ENCODE data around the gene SIRT3. TPM values are rescaled to one million over a fixed set of nuclear protein-coding genes. Genes with fewer than 3 reads are reported as not detected.

Gene SIRT3
- total RNA-seq, 4 donors from 2014 or later = 21.2 to 36.3 (median 29.3) TPM

DNA sequence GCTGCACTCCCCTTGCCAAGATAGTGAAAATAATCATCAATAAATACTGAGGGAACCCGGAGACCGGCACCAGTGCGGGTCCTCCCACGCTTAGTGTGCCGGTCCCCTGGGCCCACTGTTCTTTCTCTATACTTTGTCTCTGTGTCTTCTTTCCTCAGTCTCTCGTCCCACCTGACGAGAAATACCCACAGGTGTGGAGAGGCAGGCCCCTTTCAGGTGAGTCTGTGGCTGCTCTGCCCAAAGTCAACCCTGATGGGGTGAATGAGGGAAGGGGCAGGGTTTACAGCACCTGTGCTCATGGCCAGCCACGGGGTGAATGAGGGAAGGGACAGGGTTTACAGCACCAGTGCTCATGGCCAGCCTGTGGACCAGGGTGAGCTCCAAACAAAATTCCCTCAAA lies 33.7 kb downstream of the SIRT3 start:
- H3K4me1 ChIP-seq = peaks cover 0 to 27% (median 11%) of the 10 kb centered on the region in 4 donors
- no peaks in the 10 kb centered on the region for H3K9me3 ChIP-seq
- TF ChIP-seq, protein P1, sequence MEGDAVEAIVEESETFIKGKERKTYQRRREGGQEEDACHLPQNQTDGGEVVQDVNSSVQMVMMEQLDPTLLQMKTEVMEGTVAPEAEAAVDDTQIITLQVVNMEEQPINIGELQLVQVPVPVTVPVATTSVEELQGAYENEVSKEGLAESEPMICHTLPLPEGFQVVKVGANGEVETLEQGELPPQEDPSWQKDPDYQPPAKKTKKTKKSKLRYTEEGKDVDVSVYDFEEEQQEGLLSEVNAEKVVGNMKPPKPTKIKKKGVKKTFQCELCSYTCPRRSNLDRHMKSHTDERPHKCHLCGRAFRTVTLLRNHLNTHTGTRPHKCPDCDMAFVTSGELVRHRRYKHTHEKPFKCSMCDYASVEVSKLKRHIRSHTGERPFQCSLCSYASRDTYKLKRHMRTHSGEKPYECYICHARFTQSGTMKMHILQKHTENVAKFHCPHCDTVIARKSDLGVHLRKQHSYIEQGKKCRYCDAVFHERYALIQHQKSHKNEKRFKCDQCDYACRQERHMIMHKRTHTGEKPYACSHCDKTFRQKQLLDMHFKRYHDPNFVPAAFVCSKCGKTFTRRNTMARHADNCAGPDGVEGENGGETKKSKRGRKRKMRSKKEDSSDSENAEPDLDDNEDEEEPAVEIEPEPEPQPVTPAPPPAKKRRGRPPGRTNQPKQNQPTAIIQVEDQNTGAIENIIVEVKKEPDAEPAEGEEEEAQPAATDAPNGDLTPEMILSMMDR (IDR thresholded peaks at IDR 0.05) = no peak
- TF ChIP-seq POLR2A (IDR thresholded peaks at IDR 0.05) = no peak
- no peak overlapping the region for H3K4me3 ChIP-seq
- H3K27ac ChIP-seq = peak overlapping the region in 1 of 4 donors; percentile 14
- H3K27me3 ChIP-seq = no peaks in the 10 kb centered on the region
- DNase-seq = peak in 2 of 3 donors; percentile 12 to 43
- H3K36me3 ChIP-seq = peaks cover 0 to 30% (median 0%) of the 10 kb centered on the region in 3 donors

DNA sequence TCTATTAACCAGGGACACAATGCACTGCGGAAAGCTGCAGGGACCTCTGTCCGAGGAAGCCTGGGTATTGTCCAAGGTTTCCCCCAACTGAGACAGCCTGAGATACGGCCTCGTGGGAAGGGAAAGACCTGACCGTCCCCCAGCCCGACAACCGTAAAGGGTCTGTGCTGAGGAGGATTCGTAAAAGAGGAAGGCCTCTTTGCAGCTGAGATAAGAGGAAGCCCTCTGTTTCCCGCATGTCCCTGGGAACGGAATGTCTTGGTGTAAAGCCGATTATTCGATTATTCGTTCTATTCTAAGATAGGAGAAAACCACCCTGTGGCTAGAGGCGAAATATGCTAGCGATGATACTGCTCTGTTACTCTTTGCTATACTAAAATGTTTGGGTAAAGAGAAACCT lies 34.2 kb downstream of the SIRT3 start:
- peak in 1 of 3 donors; percentile 41 for DNase-seq
- H3K27ac ChIP-seq = no peak overlapping the region
- H3K4me1 ChIP-seq = peaks cover 0 to 27% (median 11%) of the 10 kb centered on the region in 4 donors
- no peak for TF ChIP-seq POLR2A (IDR thresholded peaks at IDR 0.05)
- TF ChIP-seq, protein P1 (IDR thresholded peaks at IDR 0.05) = no peak
- H3K36me3 ChIP-seq = peaks cover 0 to 30% (median 0%) of the 10 kb centered on the region in 3 donors
- H3K9me3 ChIP-seq = no peaks in the 10 kb centered on the region
- H3K27me3 ChIP-seq = no peaks in the 10 kb centered on the region
- no peak overlapping the region for H3K4me3 ChIP-seq

DNA sequence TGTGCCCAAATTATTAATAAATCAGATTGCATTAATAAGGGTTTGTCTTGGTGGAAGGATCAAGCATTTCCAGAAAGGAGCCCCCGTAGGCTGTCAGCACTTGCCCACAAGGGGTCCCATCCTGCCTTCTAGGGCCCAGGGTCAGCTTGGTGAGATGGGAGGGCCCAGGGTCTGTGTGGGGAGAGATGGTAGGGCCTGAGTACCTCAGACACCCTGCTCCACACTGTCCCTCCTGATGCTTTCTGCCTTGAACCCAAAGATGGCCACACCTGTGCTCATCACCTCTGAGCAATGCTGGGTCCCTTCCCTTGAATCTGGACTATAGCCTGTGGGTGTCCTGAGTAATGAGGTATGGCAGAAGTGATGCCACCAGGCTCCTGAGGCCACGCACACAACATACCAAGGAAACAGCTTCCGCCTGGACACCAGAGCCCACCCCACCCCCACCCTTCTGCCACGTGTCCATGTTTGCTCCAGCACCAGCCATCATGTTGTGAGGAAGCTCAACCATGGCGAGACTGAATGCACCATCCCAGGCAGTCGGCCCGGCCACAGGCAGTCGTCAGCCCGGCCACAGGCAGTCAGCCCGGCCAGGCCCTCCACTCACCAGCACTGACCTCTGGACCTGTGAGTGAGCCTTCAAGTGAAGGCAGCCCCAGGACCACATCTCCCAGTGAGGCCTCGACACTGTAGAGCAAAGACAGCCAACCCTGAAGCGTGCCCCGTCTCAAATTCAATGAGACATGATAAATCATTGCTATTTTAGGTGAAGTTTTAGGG lies 35.7 kb downstream of the SIRT3 start:
- peaks cover 0 to 28% (median 0%) of the 10 kb centered on the region in 3 donors for H3K36me3 ChIP-seq
- H3K27ac ChIP-seq = no peak overlapping the region
- H3K27me3 ChIP-seq = no peaks in the 10 kb centered on the region
- TF ChIP-seq, protein P1 (IDR thresholded peaks at IDR 0.05) = no peak
- no peak for TF ChIP-seq POLR2A (IDR thresholded peaks at IDR 0.05)
- H3K4me3 ChIP-seq = no peak overlapping the region
- peak; percentile 9 to 46 (median 39) for DNase-seq
- H3K9me3 ChIP-seq = no peaks in the 10 kb centered on the region
- H3K4me1 ChIP-seq = peaks cover 0 to 16% (median 1%) of the 10 kb centered on the region in 4 donors

DNA sequence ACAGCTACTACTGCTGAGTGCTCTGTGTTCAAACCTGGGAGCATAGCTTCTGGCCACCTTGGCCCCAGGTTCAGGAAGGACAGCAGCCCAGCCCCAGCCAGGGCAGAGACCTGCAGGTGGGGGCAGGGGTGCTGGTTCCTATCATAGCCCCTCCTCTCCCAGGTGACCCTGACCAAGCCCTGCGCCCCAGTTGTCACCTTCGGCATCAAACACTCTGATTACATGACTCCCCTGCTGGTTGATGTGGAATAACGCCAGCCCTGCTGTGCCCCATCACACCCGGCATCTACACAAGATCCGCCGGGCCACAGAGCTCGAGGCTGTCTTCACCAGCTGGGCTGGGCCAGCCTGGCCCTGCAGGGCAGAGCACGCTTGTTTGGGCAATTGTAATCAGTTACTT lies 36.4 kb downstream of the SIRT3 start:
- Histone ChIP-seq H3K27me3 (no peaks in the 10 kb centered on the region), H3K36me3 (peaks cover 0 to 21% (median 0%) of the 10 kb centered on the region in 3 donors), H3K9me3 (no peaks in the 10 kb centered on the region), H3K27ac (no peak overlapping the region), H3K4me3 (no peak overlapping the region), H3K4me1 (peaks cover 0 to 11% (median 0%) of the 10 kb centered on the region in 4 donors)
- TF ChIP-seq, protein P1 (IDR thresholded peaks at IDR 0.05) = no peak
- no peak for TF ChIP-seq POLR2A (IDR thresholded peaks at IDR 0.05)
- peak; percentile 14 to 46 (median 45) for DNase-seq

DNA sequence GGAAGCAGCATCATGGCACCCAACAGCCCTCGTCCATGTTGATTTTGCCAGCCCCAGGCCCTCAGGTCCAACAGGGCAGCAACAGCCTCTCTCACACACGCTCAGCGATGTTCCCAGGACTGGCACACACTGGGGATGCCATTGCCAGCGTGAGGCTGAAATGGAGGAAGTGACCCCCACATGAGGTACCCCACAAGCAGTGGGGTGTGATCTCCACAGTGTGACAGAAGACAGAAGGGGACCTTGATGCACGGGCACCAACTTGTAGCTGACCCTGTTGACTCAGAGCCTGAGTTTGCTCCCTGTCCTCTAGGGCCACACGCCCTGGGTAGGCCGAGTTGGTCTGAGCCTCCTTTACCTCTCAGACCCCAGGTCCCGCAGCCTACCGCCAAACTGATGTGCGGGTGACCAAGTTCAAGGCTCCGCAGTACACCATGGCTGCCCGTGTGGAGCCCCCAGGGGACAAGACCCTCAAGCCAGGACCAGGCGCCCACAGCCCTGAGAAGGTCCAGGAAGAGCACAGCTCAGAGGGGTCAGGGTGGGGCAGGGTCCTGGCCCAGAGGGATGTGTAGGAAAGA lies 37.0 kb downstream of the SIRT3 start:
- peaks cover 0 to 14% (median 0%) of the 10 kb centered on the region in 3 donors for H3K36me3 ChIP-seq
- peaks cover 0 to 11% (median 0%) of the 10 kb centered on the region in 4 donors for H3K4me1 ChIP-seq
- H3K4me3 ChIP-seq = no peak overlapping the region
- peak; percentile 10 to 44 (median 41) for DNase-seq
- no peak overlapping the region for H3K27ac ChIP-seq
- no peaks in the 10 kb centered on the region for H3K27me3 ChIP-seq
- H3K9me3 ChIP-seq = no peaks in the 10 kb centered on the region
- no peak for TF ChIP-seq POLR2A (IDR thresholded peaks at IDR 0.05)
- TF ChIP-seq, protein P1 (IDR thresholded peaks at IDR 0.05) = no peak
